Natural killer cell (primary cell): ENCODE data around the gene MARK1. TPM values are rescaled to one million over a fixed set of nuclear protein-coding genes. Genes with fewer than 3 reads are reported as not detected.

Experiments used
- ATAC-seq, 3 donors: fragments of 150-1000 bp in 2 of 3; fragments of 200-7000 bp in 1 of 3; cut with Tn5 transposase; 1 replicate in 1 of 3; 2 replicates in 2 of 3; pipeline ENCODE4 v1.10.0; 2021; ENCODE audit warnings: mild to moderate bottlenecking in 2 of 3, moderate library complexity in 2 of 3
- DNase-seq, 2 donors: peaks; one replicate each; pipeline versions ENCODE4 v3.0.0 to v3.0.0-alpha.2; 2013 to 2021; ENCODE audit warnings: mixed read lengths in 1 of 2
- H3K27ac ChIP-seq: one replicate; pipeline ENCODE4 v1.5.1; 2013; ENCODE audit warnings: mild to moderate bottlenecking, low read length
- H3K27me3 ChIP-seq: one replicate; pipeline ENCODE4 v1.6.1; 2013; ENCODE audit warnings: low read length; ENCODE audit not compliant: control insufficient read depth, insufficient read depth
- H3K36me3 ChIP-seq: one replicate; pipeline ENCODE4 v1.6.1; 2013; ENCODE audit warnings: low read length; ENCODE audit not compliant: control insufficient read depth, insufficient read depth
- H3K4me1 ChIP-seq: one replicate; pipeline ENCODE4 v1.6.1; 2013; ENCODE audit warnings: low read length; ENCODE audit not compliant: control insufficient read depth, insufficient read depth
- H3K4me3 ChIP-seq: one replicate; pipeline ENCODE4 v1.5.1; 2013; ENCODE audit warnings: low read length
- H3K9me3 ChIP-seq: one replicate; pipeline ENCODE4 v1.6.1; 2013; ENCODE audit warnings: low read length; ENCODE audit not compliant: control insufficient read depth, insufficient read depth
- H3K27ac Mint-ChIP-seq, 2 donors: one replicate each; pipeline ENCODE4 v1.8.0; 2022; ENCODE audit warnings: mild to moderate bottlenecking in 2 of 2, mixed read lengths in 2 of 2, moderate library complexity in 1 of 2
- H3K27me3 Mint-ChIP-seq, 2 donors: one replicate each; pipeline ENCODE4 v1.8.0; 2022; ENCODE audit warnings: low read depth in 2 of 2, mixed read lengths in 2 of 2
- H3K36me3 Mint-ChIP-seq: one replicate; pipeline ENCODE4 v1.8.0; 2022; ENCODE audit warnings: mixed read lengths
- H3K4me1 Mint-ChIP-seq, 2 donors: one replicate each; pipeline ENCODE4 v1.8.0; 2022; ENCODE audit warnings: mixed read lengths in 2 of 2
- H3K4me3 Mint-ChIP-seq: one replicate; pipeline ENCODE4 v1.8.0; 2022; ENCODE audit warnings: mild to moderate bottlenecking, moderate library complexity, mixed read lengths
- H3K9me3 Mint-ChIP-seq, 2 donors: one replicate each; pipeline ENCODE4 v1.8.0; 2022; ENCODE audit warnings: mixed read lengths in 2 of 2
- CTCF ChIP-seq: fragments of 200-600 bp; IDR thresholded peaks from one replicate; pipeline ENCODE4 v1.8.0; 2022; ENCODE audit warnings: antibody characterized with exemption
- WGBS: methylation state at CpG from one replicate; pipeline ENCODE4 v1.1.7; 2013; ENCODE audit warnings: missing lambda C conversion rate; ENCODE audit not compliant: insufficient coverage; 5-methylcytosine and 5-hydroxymethylcytosine counted together
- intact Hi-C: fragments of 100-400 bp; cut with micrococcal nuclease; formaldehyde crosslinking; loops from one replicate; pipeline ENCODE4 v1.14.2; 2022
- total RNA-seq, 4 donors: library from RNA; stranded (reverse); fragments of 120-200 nt in 1 of 4; gene quantifications; one replicate each; pipeline versions ENCODE4 v1.2.3 to v1.2.4, GENCODE V29; 2013 to 2022

MARK1 gene
- total RNA-seq, 3 donors from 2014 or later (not counting 1 experiment from before 2014, with no cell fraction given) = 0.13 TPM; not detected in 2

GRCh38 chr1:220504329-220504728 is 23.6 kb upstream of the MARK1 start:
- no peak overlapping the region for H3K27ac ChIP-seq
- H3K9me3 ChIP-seq = no peaks in the 10 kb centered on the region
- H3K4me1 ChIP-seq = no peaks in the 10 kb centered on the region
- Mint-ChIP-seq H3K27ac (no peak overlapping the region), H3K27me3 (no peaks in the 10 kb centered on the region), H3K9me3 (no peaks in the 10 kb centered on the region), H3K36me3 (no peaks in the 10 kb centered on the region), H3K4me3 (no peak overlapping the region), H3K4me1 (no peaks in the 10 kb centered on the region)
- intact Hi-C loops = no loop called here
- no peaks in the 10 kb centered on the region for H3K36me3 ChIP-seq
- DNase-seq = no peak
- H3K4me3 ChIP-seq = no peak overlapping the region
- H3K27me3 ChIP-seq = no peaks in the 10 kb centered on the region
- TF ChIP-seq CTCF = no peak
- WGBS = 88% methylated on average over 5 of the region's 5 CpGs
- no peak for ATAC-seq

DNA sequence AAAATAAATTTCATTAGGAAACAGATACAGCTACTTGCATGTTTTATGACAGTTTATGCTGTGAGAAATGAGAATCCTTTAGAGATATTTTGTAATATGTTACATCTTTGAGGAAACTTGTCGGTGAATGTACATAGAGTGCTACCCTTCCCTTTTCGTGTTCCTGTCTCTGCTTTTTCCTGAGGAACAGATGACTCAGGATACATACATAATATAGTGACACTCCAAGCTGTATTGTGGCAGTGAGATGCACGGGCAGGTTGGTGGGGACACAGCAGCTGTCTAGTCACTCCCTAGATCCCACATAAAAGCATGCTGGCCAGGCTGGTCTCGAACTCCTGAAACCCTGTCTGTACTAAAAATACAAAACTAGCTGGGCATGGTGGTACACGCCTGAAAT is 20.9 kb upstream of the MARK1 start:
- intact Hi-C loops = no loop called here
- no peak for ATAC-seq
- H3K9me3 Mint-ChIP-seq = no peaks in the 10 kb centered on the region
- no peak overlapping the region for H3K27ac ChIP-seq
- no peak for TF ChIP-seq CTCF
- no peak overlapping the region for H3K4me3 ChIP-seq
- no peaks in the 10 kb centered on the region for H3K4me1 ChIP-seq
- no peaks in the 10 kb centered on the region for H3K9me3 ChIP-seq
- peaks cover 0 to 3% of the 10 kb centered on the region in 2 donors for H3K27me3 Mint-ChIP-seq
- H3K27ac Mint-ChIP-seq = no peak overlapping the region
- H3K27me3 ChIP-seq = no peaks in the 10 kb centered on the region
- DNase-seq = no peak
- no peaks in the 10 kb centered on the region for H3K4me1 Mint-ChIP-seq
- no peaks in the 10 kb centered on the region for H3K36me3 ChIP-seq
- no peak overlapping the region for H3K4me3 Mint-ChIP-seq
- 76% methylated on average over 5 of the region's 5 CpGs for WGBS
- H3K36me3 Mint-ChIP-seq = no peaks in the 10 kb centered on the region

- Histone ChIP-seq H3K4me1 (no peaks in the 10 kb centered on the region), H3K36me3 (no peaks in the 10 kb centered on the region), H3K27ac (no peak overlapping the region), H3K4me3 (no peak overlapping the region), H3K9me3 (no peaks in the 10 kb centered on the region), H3K27me3 (no peaks in the 10 kb centered on the region)
- Mint-ChIP-seq H3K4me1 (no peaks in the 10 kb centered on the region), H3K4me3 (no peak overlapping the region), H3K9me3 (no peaks in the 10 kb centered on the region), H3K27me3 (peaks cover 0 to 3% of the 10 kb centered on the region in 2 donors), H3K36me3 (no peaks in the 10 kb centered on the region), H3K27ac (no peak overlapping the region)
- no peak for TF ChIP-seq CTCF
- WGBS = 95% methylated on average over 4 of the region's 4 CpGs
- DNase-seq (no peak), ATAC-seq (no peak)
- intact Hi-C loops = no loop called here
Measured at GRCh38 chr1:220511179-220511578, 16.8 kb upstream of the MARK1 start.

GRCh38 chr1:220511785-220512184 is 16.2 kb upstream of the MARK1 start:
- no peaks in the 10 kb centered on the region for H3K27me3 ChIP-seq
- H3K36me3 Mint-ChIP-seq = no peaks in the 10 kb centered on the region
- no peaks in the 10 kb centered on the region for H3K4me1 Mint-ChIP-seq
- 84% methylated on average over 4 of the region's 4 CpGs for WGBS
- no peak overlapping the region for H3K27ac Mint-ChIP-seq
- H3K27me3 Mint-ChIP-seq = peaks cover under 1 to 3% of the 10 kb centered on the region in 2 donors
- H3K27ac ChIP-seq = no peak overlapping the region
- no peaks in the 10 kb centered on the region for H3K9me3 Mint-ChIP-seq
- no peak for TF ChIP-seq CTCF
- DNase-seq (no peak), ATAC-seq (no peak)
- H3K4me1 ChIP-seq = no peaks in the 10 kb centered on the region
- no peaks in the 10 kb centered on the region for H3K9me3 ChIP-seq
- H3K4me3 Mint-ChIP-seq = no peak overlapping the region
- no peak overlapping the region for H3K4me3 ChIP-seq
- H3K36me3 ChIP-seq = no peaks in the 10 kb centered on the region
- intact Hi-C loops = no loop called here
